ENCODE results near the gene PRUNE2.

DNA sequence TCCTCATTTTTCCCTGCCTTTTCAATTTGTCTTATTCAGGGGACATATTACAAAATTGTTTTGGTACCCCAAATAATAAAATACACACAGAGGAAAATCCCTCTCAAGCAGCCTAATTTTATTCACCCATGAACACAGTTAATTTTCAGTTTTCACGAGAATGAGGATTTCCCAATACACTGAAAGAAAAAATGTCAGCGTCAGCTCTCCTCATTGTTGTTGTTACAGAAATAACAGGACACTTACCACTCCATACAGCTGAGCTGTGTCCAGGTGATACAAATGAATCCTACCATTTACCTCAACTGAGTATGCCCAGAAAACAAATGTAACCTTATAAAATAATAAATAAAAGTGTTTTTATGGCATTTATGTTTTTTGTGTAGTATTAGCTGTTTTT lies 286.3 kb downstream of the PRUNE2 start:
- TF ChIP-seq, protein P1, sequence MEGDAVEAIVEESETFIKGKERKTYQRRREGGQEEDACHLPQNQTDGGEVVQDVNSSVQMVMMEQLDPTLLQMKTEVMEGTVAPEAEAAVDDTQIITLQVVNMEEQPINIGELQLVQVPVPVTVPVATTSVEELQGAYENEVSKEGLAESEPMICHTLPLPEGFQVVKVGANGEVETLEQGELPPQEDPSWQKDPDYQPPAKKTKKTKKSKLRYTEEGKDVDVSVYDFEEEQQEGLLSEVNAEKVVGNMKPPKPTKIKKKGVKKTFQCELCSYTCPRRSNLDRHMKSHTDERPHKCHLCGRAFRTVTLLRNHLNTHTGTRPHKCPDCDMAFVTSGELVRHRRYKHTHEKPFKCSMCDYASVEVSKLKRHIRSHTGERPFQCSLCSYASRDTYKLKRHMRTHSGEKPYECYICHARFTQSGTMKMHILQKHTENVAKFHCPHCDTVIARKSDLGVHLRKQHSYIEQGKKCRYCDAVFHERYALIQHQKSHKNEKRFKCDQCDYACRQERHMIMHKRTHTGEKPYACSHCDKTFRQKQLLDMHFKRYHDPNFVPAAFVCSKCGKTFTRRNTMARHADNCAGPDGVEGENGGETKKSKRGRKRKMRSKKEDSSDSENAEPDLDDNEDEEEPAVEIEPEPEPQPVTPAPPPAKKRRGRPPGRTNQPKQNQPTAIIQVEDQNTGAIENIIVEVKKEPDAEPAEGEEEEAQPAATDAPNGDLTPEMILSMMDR (IDR thresholded peaks at IDR 0.05), result no peak
- no peak for TF ChIP-seq CHD2 (IDR thresholded peaks at IDR 0.05; ENCODE audit: low read length, partially characterized antibody)
